Glutamatergic neuron (in vitro differentiated cells): ENCODE measurements around the gene HS6ST2. TPM values are rescaled to one million over a fixed set of nuclear protein-coding genes. Genes with fewer than 3 reads are reported as not detected.
A peak's percentile ranks its signal among the peaks of the same experiment; 100 is the strongest.

Experiments used
- DNase-seq: peaks from one replicate; pipeline ENCODE4 v3.0.0; 2022
- H3K27ac Mint-ChIP-seq: one replicate; pipeline ENCODE4 v1.8.0; 2020; ENCODE audit warnings: mild to moderate bottlenecking, mixed read lengths, inconsistent platforms; ENCODE audit not compliant: unreplicated experiment
- H3K27me3 Mint-ChIP-seq: one replicate; pipeline ENCODE4 v1.8.0; 2020; ENCODE audit warnings: mild to moderate bottlenecking, moderate library complexity, mixed read lengths, inconsistent platforms; ENCODE audit not compliant: unreplicated experiment
- H3K36me3 Mint-ChIP-seq: one replicate; pipeline ENCODE4 v1.8.0; 2020; ENCODE audit warnings: mild to moderate bottlenecking, mixed read lengths, inconsistent platforms; ENCODE audit not compliant: unreplicated experiment
- H3K4me1 Mint-ChIP-seq: one replicate; pipeline ENCODE4 v1.8.0; 2020; ENCODE audit warnings: mild to moderate bottlenecking, low read depth, mixed read lengths, inconsistent platforms; ENCODE audit not compliant: unreplicated experiment
- H3K4me3 Mint-ChIP-seq: one replicate; pipeline ENCODE4 v1.8.0; 2020; ENCODE audit warnings: mild to moderate bottlenecking, mixed read lengths, inconsistent platforms; ENCODE audit not compliant: unreplicated experiment
- H3K9me3 Mint-ChIP-seq: one replicate; pipeline ENCODE4 v1.8.0; 2020; ENCODE audit warnings: mild to moderate bottlenecking, moderate library complexity, mixed read lengths, inconsistent platforms; ENCODE audit not compliant: unreplicated experiment
- CTCF ChIP-seq: fragments of 200-600 bp; sonication (generic); IDR thresholded peaks from one replicate; pipeline ENCODE4 v1.5.0; 2021; ENCODE audit not compliant: partially characterized antibody, unreplicated experiment
- total RNA-seq: library from RNA; stranded (reverse); fragmentation: NEBNext Ultra II Directional; extraction: Animal tissue kit (Norgen Biotek cat#: 25700); gene quantifications from one replicate; pipeline ENCODE4 v1.2.1, GENCODE V29; 2021; ENCODE audit not compliant: unreplicated experiment

Gene HS6ST2
- total RNA-seq, 1 donor from 2014 or later: 2.9 TPM

- Mint-ChIP-seq H3K27me3 (no peaks in the 10 kb centered on the region), H3K27ac (no peak overlapping the region), H3K36me3 (no peaks in the 10 kb centered on the region), H3K4me1 (no peaks in the 10 kb centered on the region), H3K4me3 (no peak overlapping the region), H3K9me3 (no peaks in the 10 kb centered on the region)
- no peak for TF ChIP-seq CTCF
- no peak for DNase-seq
Observed at GRCh38 chrX:132968296-132968949, 10.0 kb upstream of the HS6ST2 start.

GRCh38 chrX:132967049-132967448, 8.6 kb upstream of the HS6ST2 start:
- no peaks in the 10 kb centered on the region for H3K36me3 Mint-ChIP-seq
- H3K27ac Mint-ChIP-seq: no peak overlapping the region
- H3K4me3 Mint-ChIP-seq: no peak overlapping the region
- H3K4me1 Mint-ChIP-seq: no peaks in the 10 kb centered on the region
- TF ChIP-seq CTCF: no peak
- no peaks in the 10 kb centered on the region for H3K9me3 Mint-ChIP-seq
- no peak for DNase-seq
- H3K27me3 Mint-ChIP-seq: no peaks in the 10 kb centered on the region

- Mint-ChIP-seq H3K36me3 (no peaks in the 10 kb centered on the region), H3K4me1 (no peaks in the 10 kb centered on the region), H3K4me3 (no peak overlapping the region), H3K27me3 (no peaks in the 10 kb centered on the region), H3K27ac (no peak overlapping the region), H3K9me3 (no peaks in the 10 kb centered on the region)
- DNase-seq: no peak
- no peak for TF ChIP-seq CTCF
Observed at GRCh38 chrX:132965461-132965860, 7.0 kb upstream of the HS6ST2 start.

GRCh38 chrX:132961511-132961910, 3.1 kb upstream of the HS6ST2 start:
- TF ChIP-seq CTCF: no peak
- DNase-seq: no peak
- Mint-ChIP-seq H3K36me3 (no peaks in the 10 kb centered on the region), H3K27ac (no peak overlapping the region), H3K9me3 (no peaks in the 10 kb centered on the region), H3K4me3 (no peak overlapping the region), H3K4me1 (no peaks in the 10 kb centered on the region), H3K27me3 (peaks cover 3% of the 10 kb centered on the region)

GRCh38 chrX:132957211-132958090, 978 bp downstream of the HS6ST2 start:
- no peak for TF ChIP-seq CTCF
- Mint-ChIP-seq H3K36me3 (no peaks in the 10 kb centered on the region), H3K27me3 (peaks cover 6% of the 10 kb centered on the region)

More at GRCh38 chrX:132957211-132958090, 978 bp downstream of the HS6ST2 start:
- peak; percentile 65 for DNase-seq
- Mint-ChIP-seq H3K9me3 (no peaks in the 10 kb centered on the region), H3K4me1 (no peaks in the 10 kb centered on the region), H3K4me3 (peak overlapping the region; percentile 82), H3K27ac (no peak overlapping the region)
